ENCODE results near the gene ZSWIM5.

DNA sequence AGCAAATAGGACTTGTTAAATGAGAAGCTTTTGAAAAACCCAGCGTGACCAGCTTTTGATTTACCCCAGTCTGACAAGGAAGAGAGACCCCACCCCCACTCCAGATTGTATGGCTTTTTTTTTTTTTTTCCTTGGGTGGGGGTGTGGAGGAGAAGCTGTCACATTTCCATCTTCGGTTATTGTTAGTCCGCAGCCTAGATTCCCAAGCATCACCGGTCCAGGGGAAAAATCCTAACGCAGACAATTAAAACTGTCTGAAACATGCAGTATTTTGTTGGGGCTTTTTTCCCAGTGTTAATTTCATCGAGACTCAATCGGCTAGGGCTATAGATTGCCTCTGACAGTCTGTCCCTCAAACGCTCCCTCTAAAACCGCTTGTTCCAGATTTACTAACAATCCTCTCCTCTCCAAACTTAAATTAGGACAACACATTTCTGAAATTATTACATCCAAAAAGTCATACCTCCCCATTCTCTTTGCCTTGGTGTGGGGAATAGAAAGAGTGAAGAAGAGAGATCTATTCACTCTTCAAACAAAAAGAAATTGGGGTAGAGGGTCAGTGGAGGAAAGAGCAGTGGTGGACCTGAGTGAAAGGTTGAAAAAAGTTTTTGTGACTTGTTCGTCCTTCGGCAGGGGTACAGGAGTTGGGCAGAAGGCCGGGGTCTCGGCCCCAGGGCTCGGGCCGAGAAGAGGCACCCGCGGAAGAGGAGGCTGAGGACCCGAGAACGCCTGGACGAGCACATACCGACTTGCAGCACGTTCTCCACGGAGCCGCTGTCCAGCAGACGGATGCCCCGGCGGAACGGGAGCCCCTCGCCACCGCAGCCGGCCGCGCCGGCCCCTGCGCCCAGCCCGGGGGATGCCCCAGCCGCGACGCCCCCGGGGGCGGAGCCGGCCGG, 1.1 kb downstream of the ZSWIM5 start:
- TF ChIP-seq, protein P1, sequence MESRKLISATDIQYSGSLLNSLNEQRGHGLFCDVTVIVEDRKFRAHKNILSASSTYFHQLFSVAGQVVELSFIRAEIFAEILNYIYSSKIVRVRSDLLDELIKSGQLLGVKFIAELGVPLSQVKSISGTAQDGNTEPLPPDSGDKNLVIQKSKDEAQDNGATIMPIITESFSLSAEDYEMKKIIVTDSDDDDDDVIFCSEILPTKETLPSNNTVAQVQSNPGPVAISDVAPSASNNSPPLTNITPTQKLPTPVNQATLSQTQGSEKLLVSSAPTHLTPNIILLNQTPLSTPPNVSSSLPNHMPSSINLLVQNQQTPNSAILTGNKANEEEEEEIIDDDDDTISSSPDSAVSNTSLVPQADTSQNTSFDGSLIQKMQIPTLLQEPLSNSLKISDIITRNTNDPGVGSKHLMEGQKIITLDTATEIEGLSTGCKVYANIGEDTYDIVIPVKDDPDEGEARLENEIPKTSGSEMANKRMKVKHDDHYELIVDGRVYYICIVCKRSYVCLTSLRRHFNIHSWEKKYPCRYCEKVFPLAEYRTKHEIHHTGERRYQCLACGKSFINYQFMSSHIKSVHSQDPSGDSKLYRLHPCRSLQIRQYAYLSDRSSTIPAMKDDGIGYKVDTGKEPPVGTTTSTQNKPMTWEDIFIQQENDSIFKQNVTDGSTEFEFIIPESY (IDR thresholded peaks at IDR 0.05), result no peak
- TF ChIP-seq CTCF (IDR thresholded peaks at IDR 0.05; ENCODE audit: low read depth, low read length, missing input control) (no peak), HNF4A (conservative IDR thresholded peaks at IDR 0.05) (no peak), GABPA (IDR thresholded peaks at IDR 0.05 in 1 of 2, conservative IDR thresholded peaks at IDR 0.05 in 1 of 2) (no peak), RAD21 (IDR thresholded peaks at IDR 0.05) (no peak), EGR1 (IDR thresholded peaks at IDR 0.05; ENCODE audit: low read depth in 2 of 2) (no peak), YY1 (IDR thresholded peaks at IDR 0.05) (no peak), TAF1 (conservative IDR thresholded peaks at IDR 0.05) (no peak), HNF4G (IDR thresholded peaks at IDR 0.05) (no peak), JUND (IDR thresholded peaks at IDR 0.05) (no peak), RXRA (IDR thresholded peaks at IDR 0.05) (no peak)
- TF ChIP-seq, protein P2, sequence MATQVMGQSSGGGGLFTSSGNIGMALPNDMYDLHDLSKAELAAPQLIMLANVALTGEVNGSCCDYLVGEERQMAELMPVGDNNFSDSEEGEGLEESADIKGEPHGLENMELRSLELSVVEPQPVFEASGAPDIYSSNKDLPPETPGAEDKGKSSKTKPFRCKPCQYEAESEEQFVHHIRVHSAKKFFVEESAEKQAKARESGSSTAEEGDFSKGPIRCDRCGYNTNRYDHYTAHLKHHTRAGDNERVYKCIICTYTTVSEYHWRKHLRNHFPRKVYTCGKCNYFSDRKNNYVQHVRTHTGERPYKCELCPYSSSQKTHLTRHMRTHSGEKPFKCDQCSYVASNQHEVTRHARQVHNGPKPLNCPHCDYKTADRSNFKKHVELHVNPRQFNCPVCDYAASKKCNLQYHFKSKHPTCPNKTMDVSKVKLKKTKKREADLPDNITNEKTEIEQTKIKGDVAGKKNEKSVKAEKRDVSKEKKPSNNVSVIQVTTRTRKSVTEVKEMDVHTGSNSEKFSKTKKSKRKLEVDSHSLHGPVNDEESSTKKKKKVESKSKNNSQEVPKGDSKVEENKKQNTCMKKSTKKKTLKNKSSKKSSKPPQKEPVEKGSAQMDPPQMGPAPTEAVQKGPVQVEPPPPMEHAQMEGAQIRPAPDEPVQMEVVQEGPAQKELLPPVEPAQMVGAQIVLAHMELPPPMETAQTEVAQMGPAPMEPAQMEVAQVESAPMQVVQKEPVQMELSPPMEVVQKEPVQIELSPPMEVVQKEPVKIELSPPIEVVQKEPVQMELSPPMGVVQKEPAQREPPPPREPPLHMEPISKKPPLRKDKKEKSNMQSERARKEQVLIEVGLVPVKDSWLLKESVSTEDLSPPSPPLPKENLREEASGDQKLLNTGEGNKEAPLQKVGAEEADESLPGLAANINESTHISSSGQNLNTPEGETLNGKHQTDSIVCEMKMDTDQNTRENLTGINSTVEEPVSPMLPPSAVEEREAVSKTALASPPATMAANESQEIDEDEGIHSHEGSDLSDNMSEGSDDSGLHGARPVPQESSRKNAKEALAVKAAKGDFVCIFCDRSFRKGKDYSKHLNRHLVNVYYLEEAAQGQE (IDR thresholded peaks at IDR 0.05), result peak; percentile 90
- TF ChIP-seq, protein P3, sequence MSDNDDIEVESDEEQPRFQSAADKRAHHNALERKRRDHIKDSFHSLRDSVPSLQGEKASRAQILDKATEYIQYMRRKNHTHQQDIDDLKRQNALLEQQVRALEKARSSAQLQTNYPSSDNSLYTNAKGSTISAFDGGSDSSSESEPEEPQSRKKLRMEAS (IDR thresholded peaks at IDR 0.05), result no peak

Measured in liver (tissue), 3 donors.